ENCODE data around the gene TFAM.

- TF ChIP-seq POLR2A (IDR thresholded peaks at IDR 0.05; ENCODE audit: borderline replicate concordance, extremely low read depth, insufficient read depth, insufficient read length) (no peak), POLR2AphosphoS5 (IDR thresholded peaks at IDR 0.05; ENCODE audit: low read depth, low read length) (no peak), CTCF (IDR thresholded peaks at IDR 0.05 in 2 of 3, conservative IDR thresholded peaks at IDR 0.05 in 1 of 3; ENCODE audit: borderline replicate concordance in 1 of 3, insufficient read depth in 1 of 3, low read depth in 2 of 3, low read length in 2 of 3) (no peak), EZH2 (IDR thresholded peaks at IDR 0.05) (no peak), ZNF274 (IDR thresholded peaks at IDR 0.05; ENCODE audit: low read depth, low read length) (no peak), ZBTB33 (IDR thresholded peaks at IDR 0.05; ENCODE audit: extremely low read depth, insufficient replicate concordance, low read length) (no peak), YY1 (IDR thresholded peaks at IDR 0.05; ENCODE audit: extremely low read depth, insufficient replicate concordance, low read depth, low read length) (no peak), SRF (IDR thresholded peaks at IDR 0.05; ENCODE audit: low read depth) (no peak), CEBPB (IDR thresholded peaks at IDR 0.05; ENCODE audit: low read depth) (no peak), JUND (IDR thresholded peaks at IDR 0.05) (no peak), REST (IDR thresholded peaks at IDR 0.05; ENCODE audit: low read depth) (no peak)
Observed at GRCh38 chr10:58412502-58412961, 27.3 kb downstream of the TFAM start.

Measured in HCT116 (cell line).